A204.1 (cell line): ENCODE results near the gene RAB24.
"Not testable (repeated sequence)": the region's sequence is repeated elsewhere in the genome, so short reads cannot be mapped to it uniquely, and the experiment has no call there.

ENCODE experiments used
- FAIRE-seq: peaks from 2 replicates; lab custom pipeline; 2012; peaks lifted over from hg19 to GRCh38; lab: Jason Lieb, UNC

The RAB24 gene

DNA sequence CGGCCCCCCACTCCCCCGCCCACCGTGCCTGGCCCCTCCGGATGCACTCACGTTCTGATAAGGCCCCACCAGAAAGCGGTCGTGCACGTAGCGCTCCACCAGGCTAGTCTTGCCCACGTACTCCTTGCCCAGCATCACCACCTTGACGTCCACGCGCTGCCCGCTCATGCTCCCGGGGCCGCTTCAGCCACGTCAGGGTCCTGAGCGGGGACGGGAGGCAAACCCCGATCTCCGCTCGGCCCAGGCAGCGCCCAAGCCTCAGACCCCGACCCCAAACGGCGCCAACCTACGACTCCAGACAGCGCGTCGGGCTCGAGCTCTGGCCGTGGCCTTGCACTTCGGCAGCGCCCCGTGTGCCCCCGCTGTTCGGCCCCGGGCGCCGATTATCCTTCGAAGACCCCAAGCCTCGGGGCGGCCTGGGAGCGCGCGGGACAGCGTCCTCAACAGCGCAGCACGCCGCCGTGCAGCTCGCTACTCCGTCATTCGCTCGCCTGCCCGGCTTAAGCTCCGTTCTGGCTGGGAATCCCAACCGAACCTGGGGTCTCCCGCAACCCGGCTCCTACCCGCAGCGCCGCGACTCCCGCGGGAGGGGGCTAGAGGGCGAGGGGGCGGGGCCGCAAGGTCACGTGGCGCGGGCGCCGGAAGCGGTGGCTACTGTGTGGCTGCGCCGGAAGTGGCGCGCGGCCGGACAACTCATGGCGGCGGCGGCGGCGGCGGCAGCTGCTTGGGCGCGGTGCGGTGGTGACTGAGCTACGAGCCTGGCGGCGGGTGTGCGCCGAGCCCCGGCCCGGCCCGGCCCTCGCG is at the start of gene RAB24, which contains the start of gene PRELID1:
TSS of gene RAB24 (minus strand) at position 599 of the 804 bp plus-strand sequence. CDS start at position 168, 431 bp downstream.
TSS of gene PRELID1 (plus strand) at position 679 of the 804 bp plus-strand sequence. CDS start 187 bp downstream, outside the sequence.
- FAIRE-seq = no peak

DNA sequence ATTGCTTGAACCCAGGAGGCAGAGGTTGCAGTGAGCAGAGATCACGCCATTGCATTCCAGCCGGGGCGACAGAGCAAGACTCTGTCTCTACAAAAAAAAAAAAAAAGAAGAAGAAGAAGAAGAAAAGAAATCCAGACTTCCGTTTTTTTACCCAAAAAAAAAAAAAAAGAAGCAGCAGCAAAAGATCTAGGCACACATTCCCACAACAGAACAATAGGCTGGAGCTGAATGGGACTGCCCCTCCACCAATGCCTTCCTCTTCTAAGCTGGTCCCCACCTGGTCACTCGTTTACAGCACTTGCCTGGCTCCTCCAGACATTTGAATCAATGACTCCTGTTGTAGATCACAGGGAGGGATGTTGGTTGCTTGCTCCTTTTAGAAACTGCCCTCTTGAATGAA is 49.6 kb upstream of the RAB24 start:
- FAIRE-seq = no peak

DNA sequence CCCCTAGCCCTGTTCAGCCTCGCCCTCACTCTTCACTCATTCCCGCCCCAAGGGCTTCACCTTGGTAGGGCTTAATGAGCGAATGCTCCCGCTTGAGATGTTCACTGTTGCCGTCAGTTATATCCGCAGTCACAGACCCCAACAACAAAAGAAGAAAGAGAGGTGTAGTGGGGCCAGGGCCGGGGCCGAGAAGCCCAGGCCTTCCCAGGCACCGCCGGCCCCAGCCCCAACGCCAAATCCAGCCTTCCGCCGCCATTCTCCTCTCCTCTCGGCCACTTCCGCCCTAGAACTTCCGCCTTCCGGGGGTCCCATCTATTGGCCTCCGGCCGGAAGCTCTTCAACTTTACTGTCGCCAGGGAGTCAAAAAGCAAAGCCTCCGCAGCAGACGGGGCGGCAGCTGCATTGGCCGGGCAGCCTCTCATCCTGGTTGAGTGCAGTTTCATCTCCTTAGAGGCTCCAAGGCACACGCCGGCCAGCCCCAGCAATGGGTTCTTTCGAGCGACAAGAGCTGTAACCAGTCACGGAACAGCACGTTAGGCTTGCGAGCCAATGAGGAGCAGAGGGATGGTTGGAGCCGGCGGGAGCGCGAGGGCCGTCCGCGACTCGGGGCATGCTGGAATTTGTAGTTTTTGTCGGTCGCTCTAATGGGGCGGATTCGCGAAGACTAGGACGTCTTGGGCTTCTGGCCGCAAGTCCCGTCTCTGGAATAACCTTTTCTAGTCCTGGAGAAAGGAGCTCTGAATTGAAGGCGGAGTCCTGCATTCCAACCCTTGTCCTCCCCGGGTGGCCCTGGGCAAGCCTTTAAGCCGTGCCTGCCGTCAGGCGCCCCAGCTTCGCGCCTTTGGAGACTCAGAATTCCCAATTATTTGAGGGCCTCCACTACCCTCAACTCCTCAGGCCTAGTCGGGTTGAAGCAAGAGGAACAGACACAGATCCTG is 48.1 kb upstream of the RAB24 start, which contains the start of gene LMAN2:
TSS of gene LMAN2 (minus strand) at position 277 of the 938 bp plus-strand sequence. CDS start at position 256, 21 bp downstream.
- FAIRE-seq = peak; percentile 65

DNA sequence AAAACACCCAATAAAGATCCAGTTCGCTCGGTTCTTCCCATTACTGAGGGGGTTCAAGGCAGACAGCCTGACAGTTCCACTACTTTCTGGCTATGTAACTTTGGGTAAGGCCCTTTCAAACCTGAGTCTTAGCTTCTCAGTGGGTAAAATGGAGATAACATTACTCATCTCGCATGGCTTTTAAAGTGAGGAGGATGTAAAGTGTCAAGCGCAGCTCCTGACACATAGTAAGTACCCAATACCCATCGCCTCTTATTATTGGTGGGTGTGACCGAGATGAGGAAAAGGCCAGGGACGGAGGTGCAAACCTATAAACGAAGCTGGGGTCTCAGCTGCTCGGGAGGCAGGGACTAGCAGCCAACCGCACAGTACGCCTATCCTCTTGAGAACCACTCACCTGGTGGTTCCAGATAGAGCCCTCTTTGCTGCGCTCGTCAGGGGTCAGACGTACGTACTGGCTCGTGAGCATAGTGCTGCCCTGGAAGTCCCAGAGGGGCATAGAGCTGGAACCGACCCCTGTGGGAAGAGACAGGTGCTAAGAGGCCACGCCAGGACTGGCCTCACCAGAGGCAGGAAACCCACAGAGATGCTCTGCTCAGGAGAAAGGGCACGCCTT is 47.4 kb upstream of the RAB24 start:
- FAIRE-seq = no peak

DNA sequence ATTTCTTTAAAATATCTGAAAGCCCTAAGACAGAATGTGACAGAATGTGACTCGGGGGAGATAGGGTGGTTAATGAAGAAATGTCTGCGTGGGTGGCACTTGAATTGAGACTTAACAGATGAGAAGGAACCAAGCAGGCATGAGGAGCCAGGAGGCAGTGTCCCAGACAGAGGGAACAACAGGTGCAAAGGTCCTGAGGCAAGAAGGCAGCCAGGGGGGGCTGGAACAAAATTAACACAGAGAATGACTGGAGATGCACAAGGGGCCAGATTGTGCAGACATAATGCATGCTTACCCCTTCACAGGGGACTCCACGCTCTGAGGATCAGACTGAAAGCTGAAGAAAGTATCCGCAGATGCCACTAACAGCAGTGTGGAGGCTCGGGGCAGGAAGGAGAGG is 46.2 kb upstream of the RAB24 start:
- FAIRE-seq = no peak

DNA sequence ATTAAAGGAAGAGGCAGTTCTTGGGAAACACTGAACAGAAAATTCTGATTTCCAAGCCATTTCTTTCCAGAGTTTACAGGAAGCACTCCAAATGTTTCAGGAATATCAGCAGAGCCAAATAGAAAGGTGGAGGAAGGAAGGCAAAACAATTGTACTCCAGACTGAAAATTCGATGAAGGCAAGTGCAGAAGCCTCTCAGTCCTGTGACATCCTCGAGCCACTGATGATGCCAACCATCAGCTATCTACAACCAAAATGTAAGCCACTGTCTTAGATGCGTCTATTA is 45.8 kb upstream of the RAB24 start:
- no peak for FAIRE-seq

DNA sequence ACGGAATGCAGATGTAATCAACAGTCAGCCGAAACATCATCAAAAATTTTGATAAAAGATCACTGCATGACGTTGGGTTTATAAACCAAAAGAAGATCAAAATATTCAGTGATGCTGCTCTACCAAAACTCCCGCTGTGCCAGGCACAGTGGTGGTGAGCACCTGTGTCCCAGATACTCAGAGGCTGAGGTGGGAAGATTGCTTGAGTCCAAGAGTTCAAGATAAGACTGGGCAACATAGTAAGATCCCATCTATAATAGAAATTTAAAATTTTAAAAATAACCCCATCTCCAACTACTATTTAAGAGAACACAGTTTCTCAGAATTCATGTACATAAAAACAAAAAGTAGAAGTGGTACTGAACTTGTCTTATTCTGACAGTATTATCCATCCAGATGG is 44.2 kb upstream of the RAB24 start:
- no peak for FAIRE-seq

DNA sequence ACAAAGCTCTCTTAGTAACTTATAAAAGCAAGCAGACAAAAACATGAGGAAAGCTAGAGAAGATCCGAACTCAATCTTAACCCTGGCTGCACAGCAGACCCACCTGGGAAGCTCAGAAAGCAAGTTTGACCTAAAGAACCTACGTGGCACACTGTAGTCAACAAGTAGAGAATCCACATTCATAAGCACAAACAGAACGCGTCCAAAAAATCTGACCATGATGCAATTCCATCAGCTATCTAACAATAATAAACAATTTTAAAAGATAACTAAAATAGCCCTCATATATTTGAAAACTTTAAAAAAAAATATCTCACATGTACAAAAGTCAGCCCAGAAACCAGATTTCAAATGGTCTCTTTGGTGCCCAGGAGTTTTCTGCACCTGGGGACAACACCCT is 43.3 kb upstream of the RAB24 start:
- no peak for FAIRE-seq

DNA sequence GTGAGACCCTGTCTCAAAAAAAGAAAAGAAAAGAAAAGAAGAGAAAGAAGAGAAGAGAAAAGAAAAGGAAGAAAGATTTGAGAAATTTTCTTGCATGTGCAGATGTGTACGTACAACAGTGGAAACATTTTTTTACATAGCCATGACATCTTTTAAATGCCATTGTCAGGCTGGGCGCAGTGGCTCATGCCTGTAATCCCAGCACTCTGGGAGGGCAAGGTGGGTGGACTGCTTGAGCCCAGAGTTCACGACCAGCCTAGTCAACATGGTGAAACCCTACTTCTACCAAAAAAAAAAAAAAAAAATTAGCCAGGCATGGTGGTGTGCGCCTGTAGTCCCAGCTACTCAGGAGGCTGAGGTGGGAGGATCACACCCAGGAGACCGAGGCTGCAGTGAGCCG is 41.4 kb upstream of the RAB24 start:
- FAIRE-seq = no peak

DNA sequence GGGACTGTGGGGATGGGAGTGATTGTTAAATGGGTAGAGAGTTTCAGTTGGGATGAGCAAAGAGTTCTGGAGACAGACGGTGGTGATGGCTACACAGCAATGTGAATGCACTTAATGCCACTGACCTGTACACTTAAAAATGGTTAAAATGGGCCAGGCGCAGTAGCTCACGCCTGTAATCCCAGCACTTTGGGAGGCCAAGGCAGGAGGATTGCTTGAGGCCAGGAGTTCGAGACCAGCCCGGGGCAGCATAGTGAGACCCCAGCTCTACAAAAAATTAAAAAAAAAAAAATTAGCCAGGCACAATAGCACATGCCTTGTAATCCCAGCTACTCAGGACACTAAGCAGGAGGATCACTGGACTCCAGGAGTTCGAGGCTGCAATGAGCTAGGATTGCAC is 40.3 kb upstream of the RAB24 start:
- no peak for FAIRE-seq

DNA sequence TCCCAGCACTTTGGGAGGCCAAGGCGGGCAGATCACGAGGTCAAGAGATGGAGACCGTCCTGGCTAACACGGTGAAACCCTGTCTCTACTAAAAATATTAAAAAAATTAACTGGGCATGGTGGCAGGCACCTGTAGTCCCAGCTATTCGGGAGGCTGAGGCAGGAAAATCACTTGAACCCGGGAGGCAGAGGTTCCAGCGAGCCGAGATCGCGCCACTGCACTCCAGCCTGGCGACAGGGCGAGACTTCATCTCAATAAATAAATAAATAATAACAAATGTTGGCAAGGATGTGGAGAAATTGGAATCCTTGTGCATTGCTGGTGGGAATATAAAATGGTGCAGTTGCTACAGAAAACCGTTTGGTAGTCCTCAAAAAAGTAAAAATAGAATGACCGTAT is 39.5 kb upstream of the RAB24 start:
- not testable (repeated sequence) for FAIRE-seq

DNA sequence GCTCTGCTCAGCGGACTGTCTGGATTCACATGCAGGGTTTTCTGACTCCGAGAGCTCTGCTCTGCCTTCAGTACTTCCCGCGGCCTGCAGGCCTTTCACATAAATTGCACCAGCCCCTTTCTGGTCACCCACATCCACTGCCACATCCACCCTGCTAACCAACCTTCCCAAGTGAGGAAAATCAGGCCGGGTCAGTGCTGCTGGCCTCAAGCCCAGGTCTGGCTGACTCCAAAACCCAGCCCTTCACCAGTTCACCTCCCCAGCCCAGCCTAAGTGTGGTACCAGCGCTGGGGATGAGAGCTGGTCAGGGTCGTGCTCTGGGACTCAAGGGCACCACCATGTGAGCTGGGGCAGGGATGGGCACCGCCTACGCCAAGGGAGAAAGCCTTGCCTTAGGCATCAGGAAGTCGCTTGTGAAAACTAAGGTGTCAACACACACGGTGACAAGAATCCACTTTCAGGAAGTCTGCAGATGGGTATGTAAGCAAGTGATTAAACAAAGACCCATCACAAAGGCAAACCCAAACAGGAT is 35.7 kb upstream of the RAB24 start:
- FAIRE-seq = no peak

DNA sequence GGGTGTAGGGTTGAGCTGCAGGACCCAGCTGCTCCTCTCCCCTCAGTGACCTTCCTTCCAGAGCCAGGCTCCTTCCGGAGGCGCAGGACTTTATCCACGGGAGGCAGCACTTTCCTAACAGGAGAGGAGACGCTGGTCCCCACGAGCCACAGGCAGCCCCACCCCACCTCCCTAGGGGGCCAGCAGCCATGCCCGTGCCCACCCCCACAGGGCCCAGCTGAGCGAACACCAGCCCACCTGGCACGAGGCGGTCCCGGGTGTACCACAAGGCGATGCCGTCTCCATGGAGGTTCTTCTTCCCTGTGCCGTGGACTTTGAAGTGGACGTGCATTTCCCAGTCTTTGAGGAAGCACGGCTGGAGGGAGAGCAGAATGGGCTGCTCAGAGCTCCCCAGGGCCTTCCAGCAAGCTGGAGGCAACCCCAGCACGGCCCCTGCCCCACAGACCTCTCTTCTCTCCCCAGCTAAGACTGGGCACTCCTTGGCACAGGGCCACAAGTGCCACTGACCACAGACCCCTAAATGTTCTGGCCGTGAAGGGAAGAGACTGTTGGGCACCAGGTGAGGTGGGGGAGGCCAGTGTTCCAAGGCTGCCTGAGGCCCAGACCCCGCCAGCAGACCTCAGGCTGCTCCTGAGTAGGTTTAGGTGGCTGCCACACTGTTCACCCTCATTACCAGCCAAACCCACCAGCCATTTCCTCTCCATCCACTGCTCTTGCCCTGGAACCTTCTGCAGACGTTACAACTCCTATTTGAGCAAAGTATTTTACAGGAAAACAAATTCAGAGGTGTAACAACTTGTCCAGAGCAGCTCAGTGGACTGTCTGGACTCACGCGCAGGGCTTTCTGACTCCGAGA is 35.0 kb upstream of the RAB24 start:
- no peak for FAIRE-seq

DNA sequence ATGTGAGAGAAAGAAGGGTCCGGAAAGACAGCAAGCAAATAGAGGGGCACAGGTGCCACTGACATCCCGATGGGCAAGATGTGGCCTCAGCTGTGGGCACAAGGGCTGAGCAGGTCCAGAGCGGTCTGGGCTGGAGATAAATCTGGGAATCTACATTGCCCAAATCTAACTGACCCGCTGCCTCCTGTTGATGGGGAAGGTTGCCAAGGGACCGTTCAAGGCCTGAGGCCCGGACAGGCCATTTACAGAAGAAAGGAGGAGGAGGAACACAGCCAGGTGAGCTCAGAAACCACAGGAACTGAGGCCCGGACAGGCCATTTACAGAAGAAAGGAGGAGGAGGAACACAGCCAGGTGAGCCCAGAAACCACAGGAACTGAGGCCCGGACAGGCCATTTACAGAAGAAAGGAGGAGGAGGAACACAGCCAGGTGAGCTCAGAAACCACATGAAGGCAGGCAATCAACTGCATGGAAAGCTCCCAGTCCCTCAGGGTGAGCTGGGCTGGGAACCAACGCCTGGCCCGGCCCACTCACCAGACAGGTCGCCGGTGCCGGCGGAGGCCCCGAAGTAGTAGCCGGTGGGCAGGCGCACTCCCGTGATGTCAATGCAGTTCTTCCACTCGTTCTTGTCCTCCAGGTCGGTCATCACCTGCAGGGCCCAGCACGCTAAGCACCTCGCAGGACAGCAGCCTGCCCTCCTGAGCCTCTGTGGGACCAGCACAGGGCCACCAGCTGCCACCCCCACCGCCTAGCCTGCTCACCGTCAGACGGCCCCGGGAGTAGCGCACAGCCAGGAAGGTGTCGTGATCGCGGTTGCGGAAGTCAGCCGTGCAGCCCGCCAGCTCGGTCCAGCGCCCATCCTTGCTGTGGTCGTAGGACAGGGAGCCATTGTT is 33.3 kb upstream of the RAB24 start:
- FAIRE-seq = no peak

DNA sequence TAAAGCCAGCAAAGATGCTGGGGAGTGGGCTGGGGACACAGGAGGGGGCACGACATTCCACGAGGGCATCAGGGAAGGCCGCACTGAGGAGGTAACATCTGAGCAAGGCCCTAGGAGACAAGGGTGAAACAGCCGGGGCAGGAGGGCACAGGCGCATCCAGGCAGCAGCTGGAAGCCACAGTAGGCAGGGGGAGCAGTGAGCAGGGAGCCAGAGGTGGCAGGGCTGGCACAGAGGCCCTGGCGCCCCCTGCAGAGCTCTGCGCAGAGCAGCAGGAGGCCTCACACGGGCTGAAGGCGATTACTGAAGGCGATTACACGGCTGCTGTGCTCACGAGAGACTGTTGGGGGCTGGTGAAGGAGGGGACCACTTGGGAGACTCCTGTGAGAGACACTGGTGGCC is 32.6 kb upstream of the RAB24 start:
- no peak for FAIRE-seq

DNA sequence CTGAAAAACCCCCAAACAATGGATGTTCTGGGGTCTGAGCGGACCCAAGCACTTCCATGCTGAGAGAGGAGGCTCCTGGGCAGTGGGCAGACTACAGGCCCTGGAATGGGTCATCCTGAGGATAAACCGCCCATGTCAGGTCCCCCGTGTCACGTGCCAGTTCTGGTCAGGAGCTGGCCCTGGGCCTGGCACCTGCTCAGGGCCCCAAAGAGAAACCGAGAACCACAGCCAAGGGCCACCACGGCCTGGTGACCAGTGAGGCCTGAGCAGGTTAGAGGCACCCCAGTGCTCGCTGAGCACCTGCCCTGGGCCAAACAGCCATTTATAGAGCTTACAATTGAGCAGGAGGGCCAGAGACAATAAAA is 32.2 kb upstream of the RAB24 start:
- no peak for FAIRE-seq

DNA sequence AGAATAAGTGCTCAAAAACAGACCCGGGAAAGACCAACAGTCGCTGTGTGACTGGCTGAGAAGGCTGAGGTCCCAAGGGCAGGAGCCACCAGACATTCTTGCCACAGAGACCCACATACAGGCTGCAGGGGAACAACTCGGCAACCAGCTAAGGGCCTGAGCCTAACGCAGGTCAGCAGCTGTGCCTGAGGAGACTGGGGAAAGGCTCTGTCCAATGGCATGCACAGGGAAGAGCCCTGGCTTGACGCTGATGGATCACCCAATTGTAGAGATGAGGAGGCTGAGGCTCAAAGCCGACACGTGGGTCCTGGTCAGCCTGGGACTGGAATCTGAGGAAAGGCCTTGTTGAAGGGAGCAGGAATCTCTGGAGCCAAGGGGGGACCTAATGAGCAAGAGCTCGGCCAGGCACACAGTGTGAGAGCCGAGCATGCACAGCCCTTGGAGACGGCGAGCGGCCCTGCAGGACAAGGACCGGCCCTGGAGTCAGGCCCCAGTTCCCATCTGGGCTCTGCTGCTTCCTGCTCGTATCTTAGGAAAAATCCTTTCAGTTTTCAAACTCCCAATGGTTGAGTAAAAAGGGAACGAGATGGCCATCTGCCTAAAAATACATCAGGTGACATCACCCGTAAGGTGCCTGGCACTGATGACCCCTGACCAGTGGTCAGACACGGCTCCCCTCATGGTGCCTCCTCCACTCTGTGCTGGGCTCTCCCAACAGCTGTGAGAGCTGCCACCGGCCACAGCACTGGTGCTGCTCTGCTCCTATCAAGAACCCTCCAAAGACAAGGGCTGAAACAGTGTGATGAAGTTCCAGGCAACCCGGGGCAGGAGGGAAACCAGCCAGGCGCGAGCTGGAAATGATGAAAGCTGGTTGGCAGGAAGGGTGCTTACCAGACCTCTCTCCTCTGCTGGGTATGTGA is 31.5 kb upstream of the RAB24 start:
- FAIRE-seq = no peak

DNA sequence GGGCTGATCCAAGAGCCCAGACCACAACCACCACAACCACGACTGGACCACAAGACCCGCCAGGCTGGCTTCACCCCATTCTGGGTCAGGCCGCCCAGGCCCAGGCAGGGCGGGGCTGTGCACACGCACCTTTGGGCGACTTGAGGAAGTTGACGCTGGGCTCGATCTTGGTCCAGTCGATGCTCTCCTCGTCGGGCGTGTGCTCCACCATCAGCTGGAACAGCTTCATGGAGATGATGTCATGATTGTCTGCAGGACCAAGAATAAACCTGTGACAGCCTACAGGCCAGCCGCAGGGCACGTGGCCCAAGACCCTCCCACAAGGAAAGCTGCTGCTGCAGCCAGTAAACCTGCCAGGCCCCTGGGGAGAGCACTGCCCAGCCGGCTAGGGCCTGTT is 30.6 kb upstream of the RAB24 start:
- FAIRE-seq = no peak

DNA sequence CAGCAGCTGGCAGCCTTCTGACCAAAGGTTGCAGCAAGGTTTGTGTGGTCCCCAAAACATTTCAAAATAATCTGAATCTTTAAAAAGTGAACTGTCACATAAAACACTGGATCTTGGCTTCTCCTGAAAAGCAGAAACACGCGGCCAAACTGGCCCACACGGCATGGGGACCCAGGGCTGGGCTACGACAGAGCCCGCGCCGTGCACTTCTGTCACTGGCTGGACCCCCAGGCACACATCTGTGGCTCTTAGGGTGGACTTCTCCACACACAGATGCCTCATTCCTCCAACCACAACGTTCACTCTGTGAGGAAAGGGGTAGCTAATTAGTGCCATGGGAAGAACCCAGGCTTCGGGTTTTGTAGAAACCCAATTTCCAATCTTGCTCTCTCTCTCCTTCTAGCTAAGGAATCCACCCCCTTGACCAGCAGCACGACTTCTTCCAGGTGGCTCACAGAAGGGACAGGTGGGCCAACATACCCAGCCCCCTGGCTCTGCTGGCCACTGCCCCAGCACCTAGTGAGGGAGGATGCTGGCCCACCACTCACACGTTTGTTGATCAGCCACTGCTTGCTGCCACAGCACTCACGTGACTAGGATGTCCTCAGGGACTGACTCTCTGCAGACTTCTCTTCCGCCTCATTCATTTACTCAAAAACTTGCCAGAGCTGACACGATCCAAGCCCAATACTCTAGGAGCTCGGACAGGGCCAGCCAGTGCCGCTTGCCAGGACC is 30.1 kb upstream of the RAB24 start:
- FAIRE-seq = no peak
